ENCODE measurements around the gene ZNF768. TPM values are rescaled to one million over a fixed set of nuclear protein-coding genes. Genes with fewer than 3 reads are reported as not detected.

The ZNF768 gene
- total RNA-seq, 2 experiments from 2014 or later, result 38.3 to 63.7 TPM

DNA sequence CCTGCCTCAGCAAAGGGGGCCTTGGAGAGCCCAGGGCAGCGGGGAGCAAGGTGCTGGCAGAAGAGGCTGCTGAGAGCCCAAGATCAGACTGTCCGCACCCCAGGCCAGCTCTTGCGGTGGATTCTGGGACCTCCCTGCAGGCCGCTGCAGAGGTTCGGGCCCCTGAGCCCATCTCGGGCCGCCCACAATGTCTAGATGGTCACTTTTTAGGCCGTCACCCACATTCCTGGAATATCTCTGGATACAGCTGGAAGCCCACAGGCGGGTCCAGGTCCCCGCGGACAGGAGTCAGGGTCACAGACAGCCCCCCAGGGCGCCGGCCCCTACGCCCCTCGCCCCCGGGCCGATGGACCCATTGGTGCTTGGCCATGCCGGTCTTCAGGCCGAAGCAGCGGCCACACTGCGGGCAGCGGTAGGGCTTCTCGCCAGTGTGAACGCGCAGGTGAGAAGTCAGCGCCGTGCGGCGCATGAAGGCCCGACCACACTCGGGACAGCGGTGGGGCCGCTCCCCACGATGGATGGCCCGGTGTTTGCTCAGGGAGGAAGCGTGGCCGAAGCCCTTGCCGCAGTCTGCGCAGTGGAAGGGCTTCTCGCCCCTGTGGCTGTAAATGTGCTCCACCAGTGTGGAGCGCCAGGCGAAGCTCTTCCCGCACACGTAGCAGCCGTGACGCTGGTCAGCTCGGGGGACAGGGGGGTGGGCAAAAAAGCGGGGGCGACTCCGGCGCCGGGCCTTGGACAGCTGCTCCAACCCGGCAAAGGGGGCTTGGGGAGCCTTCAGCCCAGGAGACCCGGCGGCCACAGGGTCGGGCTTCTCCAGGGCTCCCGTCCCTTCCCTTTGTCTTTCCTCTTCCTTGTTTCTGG lies 6.1 kb upstream of the ZNF768 start:
- H3K4me2 ChIP-seq (ENCODE audit: low read length), result no peak overlapping the region
- intact Hi-C loops (cut with micrococcal nuclease; ENCODE audit: unreplicated experiment), result no loop called here
- no TSS peak for BruUV-seq (replicated peaks)
- no peaks in the 10 kb centered on the region for H4K20me1 ChIP-seq (ENCODE audit: insufficient read depth, low read length)
- H3K4me1 ChIP-seq (ENCODE audit: insufficient read depth, low read length, poor library complexity, severe bottlenecking), result peaks cover 47% of the 10 kb centered on the region
- CTCF ChIA-PET (ENCODE audit: unreplicated experiment), result no interaction called here
- H2AFZ ChIP-seq (ENCODE audit: low read length), result no peak overlapping the region
- H3K4me3 ChIP-seq (ENCODE audit: low read depth, low read length, poor library complexity, severe bottlenecking), result no peak overlapping the region
- H3K79me2 ChIP-seq (ENCODE audit: insufficient read depth, low read depth, low read length), result peaks cover 28% of the 10 kb centered on the region; the same call in 1 of the 2 replicates
- no peaks in the 10 kb centered on the region for H3K9me2 ChIP-seq (ENCODE audit: insufficient read depth, low read length)
- POLR2A ChIA-PET, result interaction anchor here (0.6 to 4.6 kb wide), 2 partner anchors 25 to 207 kb away, joined by 3 to 54 read pairs; partner anchors contain the start of gene ZNF764
- H3K36me3 ChIP-seq (ENCODE audit: insufficient read depth, low read length), result peaks cover 21% of the 10 kb centered on the region
- TF ChIP-seq, protein P1, sequence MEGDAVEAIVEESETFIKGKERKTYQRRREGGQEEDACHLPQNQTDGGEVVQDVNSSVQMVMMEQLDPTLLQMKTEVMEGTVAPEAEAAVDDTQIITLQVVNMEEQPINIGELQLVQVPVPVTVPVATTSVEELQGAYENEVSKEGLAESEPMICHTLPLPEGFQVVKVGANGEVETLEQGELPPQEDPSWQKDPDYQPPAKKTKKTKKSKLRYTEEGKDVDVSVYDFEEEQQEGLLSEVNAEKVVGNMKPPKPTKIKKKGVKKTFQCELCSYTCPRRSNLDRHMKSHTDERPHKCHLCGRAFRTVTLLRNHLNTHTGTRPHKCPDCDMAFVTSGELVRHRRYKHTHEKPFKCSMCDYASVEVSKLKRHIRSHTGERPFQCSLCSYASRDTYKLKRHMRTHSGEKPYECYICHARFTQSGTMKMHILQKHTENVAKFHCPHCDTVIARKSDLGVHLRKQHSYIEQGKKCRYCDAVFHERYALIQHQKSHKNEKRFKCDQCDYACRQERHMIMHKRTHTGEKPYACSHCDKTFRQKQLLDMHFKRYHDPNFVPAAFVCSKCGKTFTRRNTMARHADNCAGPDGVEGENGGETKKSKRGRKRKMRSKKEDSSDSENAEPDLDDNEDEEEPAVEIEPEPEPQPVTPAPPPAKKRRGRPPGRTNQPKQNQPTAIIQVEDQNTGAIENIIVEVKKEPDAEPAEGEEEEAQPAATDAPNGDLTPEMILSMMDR (conservative IDR thresholded peaks at IDR 0.05; ENCODE audit: low read length), result no peak
- TF ChIP-seq EZH2phosphoT487 (IDR thresholded peaks at IDR 0.05; ENCODE audit: borderline replicate concordance, low read depth, low read length), result no peak
- no peak for DNase-seq (ENCODE audit: low spot score)
- no peaks in the 10 kb centered on the region for H3K9me3 ChIP-seq (ENCODE audit: low read length)
- no peak overlapping the region for H3K27ac ChIP-seq (ENCODE audit: low read depth, low read length, poor library complexity, severe bottlenecking)

DNA sequence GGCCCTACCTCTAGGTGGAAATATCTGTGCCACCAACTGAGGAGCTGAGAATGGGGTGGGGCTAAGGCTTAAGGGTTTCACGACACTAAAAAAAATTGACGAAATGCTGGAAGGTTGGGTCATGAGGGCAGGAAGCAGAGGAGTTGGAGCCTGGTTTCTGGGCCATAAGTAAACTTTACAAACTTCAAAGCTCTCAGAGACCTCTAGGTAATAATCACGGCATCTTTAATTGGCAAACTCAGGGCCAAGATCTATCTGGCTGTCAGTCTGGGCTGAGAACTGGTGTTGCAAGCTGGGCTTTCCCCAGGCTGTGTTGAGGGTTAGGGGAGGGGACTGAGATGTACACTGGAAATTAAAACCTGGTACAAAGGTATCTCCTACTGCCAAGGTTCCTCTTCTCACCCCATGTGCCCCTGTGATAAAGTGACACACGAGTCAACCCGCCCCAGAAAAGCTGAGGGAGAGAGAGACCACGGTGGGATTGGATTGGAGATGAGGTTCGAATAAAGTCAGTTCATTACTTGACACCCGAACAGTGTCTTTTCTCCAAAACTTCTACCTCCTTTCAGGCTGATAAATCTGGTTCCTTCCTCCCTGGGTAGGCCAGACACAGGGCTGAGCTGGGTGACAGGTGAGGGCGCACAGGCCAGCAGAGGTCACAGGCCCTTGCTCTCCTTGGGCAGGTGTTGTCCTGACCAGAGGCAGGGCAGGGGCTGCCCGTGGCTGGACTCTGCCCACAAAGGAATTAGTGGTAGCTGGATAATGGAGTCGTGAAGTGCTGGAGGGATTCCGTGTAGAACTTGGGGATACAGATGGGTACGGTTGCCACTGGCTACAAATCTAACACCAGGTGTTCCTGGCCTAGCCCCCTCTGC lies 4.0 kb upstream of the ZNF768 start:
- H3K79me2 ChIP-seq (ENCODE audit: insufficient read depth, low read depth, low read length), result peaks cover 14% of the 10 kb centered on the region; the same call in 1 of the 2 replicates
- BruUV-seq (replicated peaks), result no TSS peak
- intact Hi-C loops (cut with micrococcal nuclease; ENCODE audit: unreplicated experiment), result no loop called here
- DNase-seq (ENCODE audit: low spot score), result no peak
- CTCF ChIA-PET (ENCODE audit: unreplicated experiment), result interaction anchor here (0.7 kb wide), 1 partner anchor 51 kb away, joined by 4 read pairs; no protein-coding TSS in a partner anchor
- H3K4me2 ChIP-seq (ENCODE audit: low read length), result no peak overlapping the region
- no peaks in the 10 kb centered on the region for H3K9me3 ChIP-seq (ENCODE audit: low read length)
- POLR2A ChIA-PET, result interaction anchor here (1.2 to 1.7 kb wide), 2 partner anchors 28 to 81 kb away, joined by 3 to 7 read pairs; partner anchors contain the start of gene ZNF764
- no peak overlapping the region for H3K27ac ChIP-seq (ENCODE audit: low read depth, low read length, poor library complexity, severe bottlenecking)
- H4K20me1 ChIP-seq (ENCODE audit: insufficient read depth, low read length), result no peaks in the 10 kb centered on the region
- peaks cover 21% of the 10 kb centered on the region for H3K36me3 ChIP-seq (ENCODE audit: insufficient read depth, low read length)
- no peaks in the 10 kb centered on the region for H3K9me2 ChIP-seq (ENCODE audit: insufficient read depth, low read length)
- no peak overlapping the region for H3K4me3 ChIP-seq (ENCODE audit: low read depth, low read length, poor library complexity, severe bottlenecking)
- peaks cover 39% of the 10 kb centered on the region for H3K4me1 ChIP-seq (ENCODE audit: insufficient read depth, low read length, poor library complexity, severe bottlenecking)
- TF ChIP-seq EZH2phosphoT487 (IDR thresholded peaks at IDR 0.05; ENCODE audit: borderline replicate concordance, low read depth, low read length), result no peak
- TF ChIP-seq, protein P1 (conservative IDR thresholded peaks at IDR 0.05; ENCODE audit: low read length), result no peak
- no peak overlapping the region for H2AFZ ChIP-seq (ENCODE audit: low read length)

All from OCI-LY7 (cell line).